Progenitor cell of endocrine pancreas (in vitro differentiated cells): ENCODE measurements around the gene GAP43. TPM values are rescaled to one million over a fixed set of nuclear protein-coding genes. Genes with fewer than 3 reads are reported as not detected.

Experiments used
- DNase-seq: peaks from one replicate; pipeline ENCODE4 v3.0.0; 2021; ENCODE audit warnings: low spot score; ENCODE audit not compliant: unreplicated experiment
- H3K27ac Mint-ChIP-seq: 2 replicates; pipeline ENCODE4 v1.8.0; 2021; ENCODE audit warnings: mild to moderate bottlenecking, moderate library complexity, mixed read lengths
- H3K27me3 Mint-ChIP-seq: 2 replicates; pipeline ENCODE4 v1.8.0; 2021; ENCODE audit warnings: mixed read lengths
- H3K36me3 Mint-ChIP-seq: 2 replicates; pipeline ENCODE4 v1.8.0; 2022; ENCODE audit warnings: mixed read lengths; ENCODE audit not compliant: insufficient read depth
- H3K4me1 Mint-ChIP-seq: 2 replicates; pipeline ENCODE4 v1.8.0; 2021; ENCODE audit warnings: low read depth, mixed read lengths
- H3K4me3 Mint-ChIP-seq: 2 replicates; pipeline ENCODE4 v1.8.0; 2021; ENCODE audit warnings: low read depth, mild to moderate bottlenecking, moderate library complexity, mixed read lengths
- H3K9me3 Mint-ChIP-seq: 2 replicates; pipeline ENCODE4 v1.8.0; 2021; ENCODE audit warnings: low read depth, mixed read lengths
- total RNA-seq: library from RNA; stranded (reverse); gene quantifications from 2 replicates; pipeline ENCODE4 v1.2.1, GENCODE V29; 2021
- TF ChIP-seq, protein P1 (sequence below): fragments of 200-600 bp; sonication (generic); IDR thresholded peaks from one replicate; pipeline ENCODE4 v1.5.0; 2021; ENCODE audit warnings: antibody characterized with exemption, mild to moderate bottlenecking; ENCODE audit not compliant: unreplicated experiment

Gene GAP43
- total RNA-seq, 1 donor from 2014 or later = 9.6 TPM

DNA sequence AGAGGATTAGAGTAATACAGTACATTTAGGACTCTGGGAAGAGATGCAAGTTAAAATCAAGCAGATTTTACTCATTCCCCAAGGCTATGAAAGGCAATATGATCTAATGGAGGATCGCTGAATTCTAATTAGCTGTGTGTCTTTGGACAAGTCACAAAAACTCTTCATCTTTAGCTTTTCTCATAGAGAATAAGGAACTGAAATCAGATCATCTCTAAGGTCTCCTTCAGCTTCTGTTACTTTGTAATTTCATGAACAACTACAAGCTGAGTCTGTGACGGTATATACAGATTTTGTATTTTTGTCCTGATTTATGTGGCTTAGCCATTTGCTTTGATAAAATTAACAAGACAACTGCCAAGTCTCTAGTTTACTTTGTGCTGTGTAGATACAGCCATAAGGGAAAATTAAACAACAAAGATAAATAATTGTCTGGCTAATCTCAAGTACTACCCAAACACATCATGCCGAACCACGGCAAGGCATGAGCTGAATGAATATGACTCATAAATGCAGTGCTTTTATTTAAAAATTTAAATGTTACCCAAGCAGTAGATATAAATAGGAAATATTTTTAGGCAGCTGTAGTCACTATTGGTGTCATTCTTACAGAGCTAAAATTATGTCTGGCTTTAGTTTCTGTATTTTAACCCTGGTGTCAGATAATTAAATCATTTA lies 81.5 kb downstream of the GAP43 start:
- H3K36me3 Mint-ChIP-seq = no peaks in the 10 kb centered on the region
- no peak overlapping the region for H3K27ac Mint-ChIP-seq
- H3K4me1 Mint-ChIP-seq = peaks cover 31% of the 10 kb centered on the region
- no peaks in the 10 kb centered on the region for H3K9me3 Mint-ChIP-seq
- H3K27me3 Mint-ChIP-seq = peaks cover 3% of the 10 kb centered on the region
- no peak overlapping the region for H3K4me3 Mint-ChIP-seq
- DNase-seq = no peak
- TF ChIP-seq, protein P1, sequence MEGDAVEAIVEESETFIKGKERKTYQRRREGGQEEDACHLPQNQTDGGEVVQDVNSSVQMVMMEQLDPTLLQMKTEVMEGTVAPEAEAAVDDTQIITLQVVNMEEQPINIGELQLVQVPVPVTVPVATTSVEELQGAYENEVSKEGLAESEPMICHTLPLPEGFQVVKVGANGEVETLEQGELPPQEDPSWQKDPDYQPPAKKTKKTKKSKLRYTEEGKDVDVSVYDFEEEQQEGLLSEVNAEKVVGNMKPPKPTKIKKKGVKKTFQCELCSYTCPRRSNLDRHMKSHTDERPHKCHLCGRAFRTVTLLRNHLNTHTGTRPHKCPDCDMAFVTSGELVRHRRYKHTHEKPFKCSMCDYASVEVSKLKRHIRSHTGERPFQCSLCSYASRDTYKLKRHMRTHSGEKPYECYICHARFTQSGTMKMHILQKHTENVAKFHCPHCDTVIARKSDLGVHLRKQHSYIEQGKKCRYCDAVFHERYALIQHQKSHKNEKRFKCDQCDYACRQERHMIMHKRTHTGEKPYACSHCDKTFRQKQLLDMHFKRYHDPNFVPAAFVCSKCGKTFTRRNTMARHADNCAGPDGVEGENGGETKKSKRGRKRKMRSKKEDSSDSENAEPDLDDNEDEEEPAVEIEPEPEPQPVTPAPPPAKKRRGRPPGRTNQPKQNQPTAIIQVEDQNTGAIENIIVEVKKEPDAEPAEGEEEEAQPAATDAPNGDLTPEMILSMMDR = no peak

DNA sequence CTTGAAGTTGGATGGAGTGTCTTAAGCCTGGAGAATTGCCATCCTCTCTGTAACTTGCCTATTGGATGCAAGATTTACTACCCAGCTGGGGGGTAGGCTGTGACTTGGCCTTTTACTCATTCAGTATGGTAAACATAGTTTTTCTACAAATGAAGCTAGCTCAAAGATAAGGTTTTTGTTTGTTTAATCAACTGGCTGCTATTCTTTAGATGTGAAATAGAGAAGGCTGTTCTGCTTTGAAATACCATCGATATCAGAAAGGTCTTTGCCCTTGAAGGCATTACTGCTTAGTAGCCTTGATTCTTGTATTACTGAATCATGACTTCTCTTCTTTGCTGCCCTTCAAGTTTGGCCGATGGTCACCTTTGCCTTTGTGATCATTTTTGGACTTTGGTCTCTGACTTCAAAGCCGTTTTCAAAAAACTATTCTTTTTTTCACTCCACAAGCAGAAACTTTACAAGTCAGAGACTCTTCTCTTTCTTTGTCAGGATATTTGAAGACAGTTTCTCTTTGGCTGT lies 83.1 kb downstream of the GAP43 start:
- H3K4me3 Mint-ChIP-seq = no peak overlapping the region
- H3K4me1 Mint-ChIP-seq = peaks cover 31% of the 10 kb centered on the region
- DNase-seq = no peak
- TF ChIP-seq, protein P1 = no peak
- H3K27ac Mint-ChIP-seq = no peak overlapping the region
- no peaks in the 10 kb centered on the region for H3K36me3 Mint-ChIP-seq
- no peaks in the 10 kb centered on the region for H3K9me3 Mint-ChIP-seq
- H3K27me3 Mint-ChIP-seq = peaks cover 3% of the 10 kb centered on the region

DNA sequence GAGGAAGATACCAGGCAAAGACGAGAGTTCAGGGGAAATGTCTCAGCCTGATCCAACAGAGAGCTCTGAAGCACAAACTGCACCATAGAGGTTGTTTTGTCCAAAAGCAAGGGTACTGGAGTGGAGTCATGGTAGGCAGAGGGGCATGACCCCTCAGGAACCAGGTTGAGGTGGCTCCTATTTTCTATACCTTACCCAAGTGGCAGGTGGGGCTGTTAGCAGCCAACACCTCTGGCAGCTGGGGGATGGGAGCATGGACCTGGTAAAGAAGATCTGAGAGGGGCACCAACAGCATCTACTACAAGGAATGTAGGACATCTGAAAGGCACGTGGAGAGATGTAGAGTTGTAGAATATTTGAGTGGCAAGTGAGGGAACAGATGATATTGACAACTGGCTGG lies 85.2 kb downstream of the GAP43 start:
- no peak for DNase-seq
- TF ChIP-seq, protein P1 = no peak

DNA sequence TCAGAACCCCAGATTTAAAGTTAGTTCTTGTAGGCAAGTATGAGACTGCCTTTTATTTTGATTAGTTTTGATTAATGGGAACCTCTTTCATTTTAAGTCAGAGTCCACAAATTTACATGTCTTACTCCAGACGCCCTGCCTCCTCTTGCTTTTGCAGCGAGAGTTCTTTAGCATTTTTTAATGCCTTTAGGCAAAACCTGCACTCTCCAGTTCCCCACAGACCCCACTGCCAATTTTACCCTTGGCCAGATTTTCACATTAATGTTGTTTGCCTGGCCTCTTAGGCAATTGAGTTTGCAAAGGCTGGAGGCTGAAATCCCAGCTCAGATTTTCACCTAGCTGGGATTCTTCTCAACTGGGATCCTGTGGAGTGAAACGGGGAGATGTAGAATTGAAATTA lies 85.8 kb downstream of the GAP43 start:
- H3K4me1 Mint-ChIP-seq = peaks cover 24% of the 10 kb centered on the region
- no peaks in the 10 kb centered on the region for H3K9me3 Mint-ChIP-seq
- H3K27me3 Mint-ChIP-seq = peaks cover 3% of the 10 kb centered on the region
- no peak overlapping the region for H3K4me3 Mint-ChIP-seq
- H3K27ac Mint-ChIP-seq = no peak overlapping the region
- no peak for DNase-seq
- TF ChIP-seq, protein P1 = no peak
- no peaks in the 10 kb centered on the region for H3K36me3 Mint-ChIP-seq

More for the DNA sequence above, 85.2 kb downstream of the GAP43 start:
- H3K27me3 Mint-ChIP-seq = peaks cover 3% of the 10 kb centered on the region
- H3K36me3 Mint-ChIP-seq = no peaks in the 10 kb centered on the region
- H3K4me3 Mint-ChIP-seq = no peak overlapping the region
- H3K9me3 Mint-ChIP-seq = no peaks in the 10 kb centered on the region
- no peak overlapping the region for H3K27ac Mint-ChIP-seq
- H3K4me1 Mint-ChIP-seq = peaks cover 28% of the 10 kb centered on the region

DNA sequence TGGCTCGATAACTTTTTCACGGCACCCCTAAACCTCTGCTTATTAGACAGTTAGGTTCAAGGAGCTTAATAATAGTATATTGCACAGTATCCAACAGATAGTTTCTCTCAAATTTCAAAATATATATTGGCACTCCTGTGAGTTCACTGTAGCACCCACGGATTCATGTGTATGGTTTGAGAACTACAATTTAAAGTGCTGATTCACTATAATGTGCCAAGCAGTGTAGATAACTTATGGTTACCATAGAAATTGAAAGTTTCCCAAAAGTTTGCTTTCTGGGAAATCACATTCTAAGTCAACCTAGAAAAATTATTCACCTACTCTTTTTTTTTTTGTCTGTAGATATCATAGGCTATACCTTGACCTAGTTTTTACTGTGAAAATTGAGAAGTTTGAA lies 86.6 kb downstream of the GAP43 start:
- H3K4me3 Mint-ChIP-seq = no peak overlapping the region
- no peaks in the 10 kb centered on the region for H3K36me3 Mint-ChIP-seq
- peaks cover 15% of the 10 kb centered on the region for H3K4me1 Mint-ChIP-seq
- peaks cover 3% of the 10 kb centered on the region for H3K27me3 Mint-ChIP-seq
- H3K27ac Mint-ChIP-seq = no peak overlapping the region
- no peaks in the 10 kb centered on the region for H3K9me3 Mint-ChIP-seq
- DNase-seq = no peak
- TF ChIP-seq, protein P1 = no peak
